Measurements from ENCODE around the gene DYNC1LI2.

GRCh38 chr16:66677179-66677578 lies 74.2 kb downstream of the DYNC1LI2 start:
- no peak for TF ChIP-seq ZNF776 (tag by site-specific recombination; IDR thresholded peaks at IDR 0.05; ENCODE audit: borderline replicate concordance)
- TF ChIP-seq CTCF (tag by site-specific recombination; IDR thresholded peaks at IDR 0.05), result no peak
- no peak for TF ChIP-seq PRDM4 (tag by site-specific recombination; IDR thresholded peaks at IDR 0.05)

All from HEK293 (cell line).